GM20431 (cell line): Measurements from ENCODE around the gene EEFSEC.
"Not testable (repeated sequence)": the region's sequence is repeated elsewhere in the genome, so short reads cannot be mapped to it uniquely, and the experiment has no call there.

Experiments
- in situ Hi-C: fragments of 300-500 bp; cut with MseI, MboI; formaldehyde crosslinking; loops from one replicate; pipeline ENCODE4 v1.15.0; 2020; ENCODE audit warnings: low sequenced_read_pairs; ENCODE audit not compliant: unreplicated experiment

EEFSEC gene

DNA sequence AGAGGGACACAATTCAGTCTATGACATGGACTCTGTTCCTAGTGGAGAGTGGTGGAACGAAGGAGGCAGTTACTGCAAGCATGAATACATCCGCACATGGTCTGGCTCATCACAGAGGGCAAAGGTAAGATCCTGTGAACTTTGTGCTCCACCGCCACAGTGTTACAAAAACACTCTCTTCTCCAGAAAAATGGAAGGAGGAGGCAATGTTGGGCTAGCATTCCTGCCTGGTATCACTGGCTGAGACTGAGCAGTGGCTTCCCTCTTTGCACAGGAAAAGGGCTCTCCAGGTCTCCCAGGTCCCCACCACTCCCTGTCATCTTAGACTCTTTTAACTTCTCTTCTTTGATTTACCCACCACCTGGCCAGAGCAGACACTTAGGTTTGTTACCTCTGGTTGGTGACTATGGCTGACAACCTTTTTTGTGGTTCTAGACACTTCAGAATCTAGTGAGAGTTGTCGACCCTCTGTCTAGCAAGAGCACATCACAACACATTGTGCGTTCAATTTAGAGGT lies 1.5 kb upstream of the EEFSEC start:
- in situ Hi-C loops, result no loop called here

DNA sequence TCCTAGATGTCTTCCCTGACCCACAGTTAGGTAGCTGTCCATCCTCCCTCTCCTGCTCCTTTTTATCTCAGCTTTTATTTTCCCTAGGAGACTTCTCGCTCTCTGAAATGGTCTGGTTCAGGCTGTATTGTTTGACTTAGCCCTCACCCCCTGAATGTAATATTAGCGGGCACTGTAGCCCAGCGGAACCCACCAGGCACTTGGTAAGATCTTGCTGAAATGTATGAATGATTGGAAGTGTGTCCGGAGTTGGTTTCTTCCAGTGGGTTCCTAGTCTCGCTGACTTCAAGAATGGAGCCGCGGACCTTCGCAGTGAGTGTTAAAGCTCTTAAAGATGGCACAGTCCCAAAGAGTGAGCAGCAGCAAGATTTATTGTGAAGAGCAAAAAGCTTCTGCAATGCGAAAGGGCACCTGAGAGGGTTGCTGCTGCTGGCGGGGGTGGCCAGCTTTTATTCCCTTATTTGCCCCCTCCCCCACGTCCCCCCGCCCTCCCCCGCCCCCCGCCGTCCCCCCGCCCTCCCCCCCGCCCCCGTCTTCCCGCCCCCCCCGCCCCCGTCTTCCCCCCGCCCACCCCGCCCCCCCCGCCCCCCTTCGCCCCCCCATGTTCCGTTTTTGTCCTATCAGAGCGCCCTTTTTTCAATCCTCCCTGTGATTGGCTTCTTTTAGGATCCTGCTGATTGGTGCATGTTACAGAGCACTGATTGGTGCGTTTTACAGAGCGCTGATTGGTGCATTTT lies 694 bp upstream of the EEFSEC start:
- in situ Hi-C loops, result no loop called here

GRCh38 chr3:128154354-128154753 lies 1.1 kb downstream of the EEFSEC start:
- in situ Hi-C loops, result not testable (repeated sequence)

DNA sequence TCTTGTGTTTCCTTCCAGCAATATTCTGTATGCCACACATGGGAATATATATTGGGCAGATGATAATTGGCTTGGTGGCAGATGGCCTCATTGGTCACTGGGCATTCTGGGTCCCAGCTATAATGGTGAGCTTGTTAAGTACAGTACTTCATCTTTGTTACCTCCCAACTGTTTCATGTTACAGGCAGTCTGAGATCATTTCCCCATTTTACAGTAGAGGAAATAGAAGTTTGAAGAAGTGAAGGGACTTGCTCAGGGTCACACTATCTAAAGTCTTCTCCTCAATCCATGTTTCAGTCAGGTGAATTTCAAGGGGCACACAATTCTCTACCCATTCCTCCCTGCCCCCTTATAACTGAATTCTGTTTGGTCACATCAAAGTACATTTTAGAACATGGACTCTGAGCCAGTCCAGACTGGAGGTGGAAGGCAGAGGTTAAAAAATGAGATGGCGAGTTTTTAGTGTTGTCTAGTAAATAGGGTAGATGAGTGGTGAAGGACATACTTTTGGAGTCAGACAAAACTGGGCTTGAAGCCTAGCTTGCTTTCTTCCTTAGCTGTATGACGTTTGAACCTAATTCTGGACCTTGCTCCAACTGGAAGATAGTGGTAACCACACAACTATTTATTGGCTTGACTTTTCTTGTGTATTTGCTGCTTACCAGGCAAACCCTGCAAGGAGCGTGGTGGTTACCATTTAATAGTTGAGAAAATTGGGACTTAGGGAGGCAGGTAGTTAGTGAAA lies 2.5 kb downstream of the EEFSEC start:
- in situ Hi-C loops, result no loop called here

- in situ Hi-C loops, result no loop called here
These were observed 7.4 kb downstream of the EEFSEC start for GRCh38 chr3:128160661-128161060.

- in situ Hi-C loops, result no loop called here
These were observed 10.2 kb downstream of the EEFSEC start for GRCh38 chr3:128163432-128163831.

- in situ Hi-C loops, result no loop called here
These were observed 13.7 kb downstream of the EEFSEC start for GRCh38 chr3:128166971-128167453.

GRCh38 chr3:128167646-128167972 lies 14.3 kb downstream of the EEFSEC start:
- in situ Hi-C loops, result no loop called here

DNA sequence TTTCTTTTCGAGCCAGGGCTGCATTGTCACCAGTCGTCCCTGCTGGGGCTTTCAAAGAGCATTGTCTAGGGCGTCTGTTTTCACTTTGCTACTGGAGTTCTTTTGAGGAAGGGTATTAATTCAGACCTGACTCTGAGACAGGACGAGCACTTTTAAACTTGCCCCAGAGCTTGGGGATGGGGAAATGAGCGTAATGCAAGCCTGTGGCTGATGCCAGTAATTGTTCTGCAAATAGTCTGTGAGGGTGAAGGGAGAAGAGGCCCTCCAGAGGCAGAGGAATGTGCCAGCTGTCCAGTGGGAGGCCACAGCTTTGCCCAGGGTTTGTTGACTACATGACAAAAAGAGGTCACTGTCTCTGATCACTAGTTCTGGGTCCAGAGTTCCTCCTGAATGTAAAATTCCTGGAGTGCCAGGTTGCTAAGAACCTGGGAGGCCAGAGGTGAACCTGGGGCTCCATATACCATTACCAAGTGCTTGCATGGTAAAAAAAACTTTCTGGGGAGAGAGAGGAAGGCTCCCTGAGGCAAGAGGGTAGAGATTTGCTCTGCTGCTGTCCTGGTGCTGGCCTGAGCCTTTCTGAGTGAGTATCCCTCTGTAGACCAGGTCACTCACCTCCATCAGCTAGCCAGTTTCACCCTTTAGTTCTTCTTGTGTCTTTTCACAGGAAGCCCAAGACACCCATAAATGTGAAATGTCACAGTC lies 14.8 kb downstream of the EEFSEC start:
- in situ Hi-C loops, result no loop called here

GRCh38 chr3:128168836-128169235 lies 15.6 kb downstream of the EEFSEC start:
- in situ Hi-C loops, result no loop called here

DNA sequence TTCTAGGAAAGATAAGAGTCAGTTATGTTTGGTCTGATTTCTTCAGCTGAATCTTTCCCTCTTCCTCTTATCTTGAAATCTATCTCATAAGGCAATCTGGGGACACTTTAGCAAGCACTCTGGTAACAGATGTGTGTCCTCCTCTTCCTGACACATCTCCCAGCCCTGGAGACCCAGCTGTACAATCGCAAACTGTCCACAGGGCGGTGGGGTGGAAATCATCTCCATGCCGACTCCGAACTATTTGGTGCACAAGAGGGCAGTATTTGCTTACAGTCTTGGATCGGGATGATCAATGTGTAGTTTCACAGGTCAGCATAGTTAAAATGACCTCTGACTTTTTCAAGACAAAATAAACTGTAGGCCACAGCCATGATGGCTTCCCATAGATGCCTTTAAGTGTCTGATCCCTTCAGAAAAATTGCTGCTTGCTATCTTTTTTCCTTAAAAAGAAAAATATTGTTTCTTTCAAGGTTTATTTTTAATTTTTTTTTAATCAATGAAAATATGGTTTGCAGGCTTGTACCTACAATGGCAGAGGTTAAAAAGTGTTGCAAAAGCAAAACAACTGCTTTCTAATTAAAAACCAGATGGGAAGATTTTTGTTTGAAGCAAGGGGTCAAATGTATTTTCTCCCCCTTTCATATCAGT lies 17.7 kb downstream of the EEFSEC start:
- in situ Hi-C loops, result no loop called here

GRCh38 chr3:128173200-128173599 lies 19.9 kb downstream of the EEFSEC start:
- in situ Hi-C loops, result no loop called here

DNA sequence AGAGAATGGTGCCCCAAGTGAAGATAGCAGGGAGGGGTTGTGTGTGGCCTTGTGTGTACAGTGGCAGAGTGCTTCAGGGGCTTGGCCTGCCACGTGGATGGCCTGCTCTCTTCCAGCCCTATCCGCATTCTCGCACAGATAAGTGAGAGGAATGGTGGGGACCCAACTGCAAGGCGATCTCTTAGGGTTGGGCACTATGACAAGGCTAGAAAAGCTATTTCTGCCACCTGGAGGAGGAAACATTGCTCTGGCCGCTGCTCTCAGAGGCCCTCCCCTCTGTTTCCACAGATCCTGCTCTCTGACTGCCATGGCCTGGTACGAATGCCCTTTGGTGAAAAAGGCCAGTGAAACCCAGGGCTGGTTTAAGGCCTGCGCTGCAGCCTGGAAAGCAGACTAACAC lies 20.6 kb downstream of the EEFSEC start:
- in situ Hi-C loops, result no loop called here

DNA sequence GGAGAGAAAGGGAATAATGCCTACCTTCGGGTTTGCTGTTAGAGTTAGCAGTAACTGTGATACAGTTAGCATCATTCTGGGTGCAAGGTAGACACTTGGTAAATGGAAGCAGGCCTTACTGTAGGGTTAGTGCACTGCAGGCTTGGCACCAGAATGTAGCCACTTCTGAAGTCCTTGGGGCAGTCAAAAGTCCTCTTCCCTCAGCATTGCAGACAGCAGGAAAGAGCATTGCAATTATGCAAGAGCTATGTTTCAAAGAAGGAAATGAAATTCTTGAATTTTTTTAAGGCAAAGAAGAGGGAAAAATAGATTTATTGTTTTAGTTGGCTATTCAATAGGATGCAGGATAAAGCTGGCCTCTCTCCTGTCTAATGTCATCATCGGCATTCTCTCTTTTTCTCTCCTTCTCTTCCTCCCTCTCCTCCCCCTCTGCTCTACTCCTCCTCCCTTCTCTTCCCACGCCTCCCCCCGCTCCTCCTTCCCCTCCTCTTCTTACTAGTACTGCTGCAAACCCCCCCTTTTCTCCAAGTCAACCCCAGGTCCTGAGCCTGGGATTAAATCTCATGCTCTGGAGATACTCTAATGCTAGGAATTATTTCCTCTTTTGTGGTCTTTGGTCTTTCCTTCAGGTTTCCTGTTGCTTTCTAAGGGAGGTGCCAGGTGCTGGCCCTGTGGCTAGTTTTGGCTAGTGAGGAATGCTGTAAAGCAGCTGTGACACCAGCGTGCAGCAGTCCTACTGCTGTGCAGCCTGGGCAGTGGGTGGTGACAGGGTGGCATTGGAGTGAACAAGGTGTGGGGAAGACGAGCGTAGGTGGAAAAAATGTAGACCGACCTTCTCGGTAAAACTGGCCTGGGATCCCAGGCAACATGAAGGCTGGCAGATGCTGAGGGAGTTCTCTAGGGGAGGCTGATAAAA lies 21.7 kb downstream of the EEFSEC start:
- in situ Hi-C loops, result no loop called here

DNA sequence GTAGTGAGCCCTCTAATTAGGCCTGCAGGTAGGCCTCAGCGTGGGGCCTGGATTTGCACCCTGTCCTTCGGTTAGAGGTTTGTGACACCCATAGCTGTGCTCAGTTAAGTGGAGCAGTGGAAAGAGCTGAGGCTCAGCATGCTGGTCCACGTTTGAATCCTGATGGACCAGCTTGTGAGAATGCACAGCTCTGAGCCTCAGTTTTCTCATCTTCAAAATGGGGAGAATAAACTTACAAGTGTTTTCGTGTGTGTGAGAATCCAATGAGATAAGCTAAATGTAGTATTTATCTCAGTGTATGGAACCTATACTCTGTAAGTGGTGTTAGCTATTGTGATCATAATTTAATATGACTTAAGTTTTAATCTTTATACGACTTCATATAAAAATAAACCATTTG lies 22.5 kb downstream of the EEFSEC start:
- in situ Hi-C loops, result no loop called here

GRCh38 chr3:128176276-128176833 lies 23.1 kb downstream of the EEFSEC start:
- in situ Hi-C loops, result no loop called here

DNA sequence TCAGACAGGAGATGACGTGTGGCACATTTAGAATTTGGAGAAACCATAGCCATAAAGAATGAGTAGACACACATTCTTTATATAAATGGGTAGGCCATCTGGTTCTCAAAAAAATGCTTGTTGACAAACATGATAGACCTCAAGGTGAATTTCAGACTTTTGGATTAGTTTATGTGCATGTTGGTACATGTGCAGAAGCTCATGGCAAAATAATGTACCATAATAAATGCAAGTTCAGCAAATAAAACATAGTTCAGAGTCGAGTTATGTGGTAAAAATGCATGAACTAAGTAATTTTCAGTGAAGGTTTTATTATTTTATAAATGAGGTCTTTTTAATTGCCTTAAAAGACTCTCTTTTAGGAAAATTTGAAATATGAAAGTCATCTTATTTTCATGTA lies 24.6 kb downstream of the EEFSEC start:
- in situ Hi-C loops, result no loop called here

GRCh38 chr3:128178782-128179483 lies 25.7 kb downstream of the EEFSEC start:
- in situ Hi-C loops, result no loop called here

DNA sequence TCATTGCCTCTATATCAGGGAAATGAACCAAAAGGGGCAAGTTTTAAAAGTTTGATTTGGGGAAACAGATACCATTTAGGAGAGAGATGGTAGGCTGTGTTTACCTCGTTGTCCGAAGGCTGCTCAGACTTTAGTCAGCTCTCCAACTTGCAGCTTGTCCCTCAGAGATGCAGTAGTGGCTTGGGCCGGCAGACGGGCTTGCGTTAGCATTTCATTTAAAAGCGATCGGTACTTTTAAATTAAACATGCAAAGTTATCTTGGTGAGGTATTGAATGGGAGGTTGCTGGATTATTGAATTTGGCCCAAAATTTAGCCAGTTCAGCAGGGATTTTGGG lies 26.2 kb downstream of the EEFSEC start:
- in situ Hi-C loops, result no loop called here
